IPS-NIHi11 (cell line): ENCODE data around the gene PLTP.
A peak's percentile ranks its signal among the peaks of the same experiment; 100 is the strongest.

Experiments used
- DNase-seq: peaks from one replicate; pipeline ENCODE4 v3.0.0; 2012; ENCODE audit warnings: mixed read lengths, low spot score

Gene PLTP

DNA sequence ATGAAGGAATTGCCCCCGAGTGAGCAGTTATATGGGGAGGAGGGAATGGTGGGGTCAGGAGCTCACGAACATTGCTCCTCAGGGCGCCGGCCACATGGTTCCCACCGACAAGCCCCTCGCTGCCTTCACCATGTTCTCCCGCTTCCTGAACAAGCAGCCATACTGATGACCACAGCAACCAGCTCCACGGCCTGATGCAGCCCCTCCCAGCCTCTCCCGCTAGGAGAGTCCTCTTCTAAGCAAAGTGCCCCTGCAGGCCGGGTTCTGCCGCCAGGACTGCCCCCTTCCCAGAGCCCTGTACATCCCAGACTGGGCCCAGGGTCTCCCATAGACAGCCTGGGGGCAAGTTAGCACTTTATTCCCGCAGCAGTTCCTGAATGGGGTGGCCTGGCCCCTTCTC is 13.7 kb downstream of the PLTP start:
- DNase-seq, result no peak

DNA sequence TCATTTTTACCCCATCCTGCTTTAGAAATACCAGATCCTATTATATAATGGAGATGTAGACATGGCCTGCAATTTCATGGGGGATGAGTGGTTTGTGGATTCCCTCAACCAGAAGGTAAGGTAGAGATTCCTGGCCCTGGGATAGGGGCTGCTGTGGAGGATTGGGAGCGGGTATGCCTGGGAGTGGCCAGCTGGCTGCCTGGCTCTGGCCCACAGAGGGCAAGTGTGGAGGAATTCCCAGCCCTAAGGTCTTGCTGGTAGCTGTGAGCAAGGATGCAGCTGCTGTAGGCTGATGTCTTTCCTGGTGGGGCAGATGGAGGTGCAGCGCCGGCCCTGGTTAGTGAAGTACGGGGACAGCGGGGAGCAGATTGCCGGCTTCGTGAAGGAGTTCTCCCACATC is 14.3 kb downstream of the PLTP start:
- DNase-seq, result no peak

DNA sequence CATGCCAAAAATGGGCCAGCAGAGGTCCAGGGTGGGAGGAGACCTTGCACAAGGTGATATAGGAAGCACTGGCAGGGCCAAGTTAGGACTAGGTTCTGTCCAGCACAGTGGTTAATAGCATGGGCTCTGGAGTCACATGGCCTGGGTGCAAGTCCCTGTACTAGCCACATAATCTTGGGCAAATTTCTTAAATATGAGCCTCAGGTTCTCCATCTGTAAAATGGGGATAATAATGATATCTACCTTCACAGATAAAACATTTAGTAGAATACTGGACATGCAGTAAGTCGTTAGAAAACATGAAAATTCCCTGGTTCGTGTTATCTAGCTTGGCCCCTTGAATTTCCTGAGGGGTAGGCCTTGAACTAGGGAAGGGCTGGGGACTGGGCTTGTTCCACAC is 14.7 kb downstream of the PLTP start:
- no peak for DNase-seq

DNA sequence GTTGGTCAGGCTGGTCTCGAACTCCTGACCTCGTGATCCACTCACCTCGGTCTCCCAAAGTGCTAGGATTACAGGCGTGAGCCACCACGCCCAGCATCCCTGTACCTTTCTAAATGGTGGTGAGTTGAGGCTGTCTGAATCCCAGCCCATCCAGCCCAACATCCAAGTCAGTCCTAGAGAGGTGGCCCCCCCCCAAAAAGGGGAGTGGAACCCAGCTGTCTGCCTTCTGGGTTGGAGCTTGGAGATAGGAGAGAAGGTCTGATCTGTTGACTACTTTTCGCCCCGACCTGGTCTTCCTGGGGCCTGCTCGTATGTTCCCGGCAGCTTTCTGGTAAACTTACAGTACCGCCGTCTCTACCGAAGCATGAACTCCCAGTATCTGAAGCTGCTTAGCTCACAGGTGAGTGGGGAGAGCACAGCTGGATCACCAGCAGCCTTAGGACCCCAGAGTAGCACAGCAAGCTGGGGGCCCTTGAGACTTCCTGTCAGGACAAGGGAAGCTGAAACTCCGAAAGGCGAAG is 15.3 kb downstream of the PLTP start:
- no peak for DNase-seq

DNA sequence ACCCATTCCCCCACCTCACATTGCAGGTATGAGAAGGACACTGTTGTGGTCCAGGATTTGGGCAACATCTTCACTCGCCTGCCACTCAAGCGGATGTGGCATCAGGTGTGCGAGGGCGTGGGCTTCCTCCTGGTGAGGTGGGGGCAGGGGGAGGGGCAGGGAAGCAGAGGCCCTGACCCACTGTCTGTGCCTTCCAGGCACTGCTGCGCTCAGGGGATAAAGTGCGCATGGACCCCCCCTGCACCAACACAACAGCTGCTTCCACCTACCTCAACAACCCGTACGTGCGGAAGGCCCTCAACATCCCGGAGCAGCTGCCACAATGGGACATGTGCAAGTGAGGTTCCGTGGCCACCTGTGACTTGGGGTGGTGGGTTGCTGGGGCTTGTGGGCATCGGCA is 17.2 kb downstream of the PLTP start:
- DNase-seq, result no peak

DNA sequence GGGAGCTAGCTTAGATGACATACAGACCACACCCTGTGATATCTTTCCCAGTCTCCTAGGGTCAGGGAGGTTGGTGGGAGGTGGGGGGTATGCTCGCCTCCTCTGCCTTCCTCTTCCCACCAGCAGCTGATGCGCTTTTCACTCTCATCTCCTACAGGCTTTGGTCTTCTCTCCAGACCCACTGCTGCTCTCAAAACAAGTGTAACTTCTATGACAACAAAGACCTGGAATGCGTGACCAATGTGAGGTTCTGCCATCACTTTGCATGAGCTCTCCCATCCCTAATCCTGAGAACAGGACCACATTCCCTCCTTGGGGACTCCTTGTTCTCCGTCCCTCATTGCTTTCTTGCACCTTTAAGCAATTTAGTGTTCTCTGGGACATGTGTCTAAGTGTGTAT is 18.1 kb downstream of the PLTP start:
- DNase-seq, result no peak

DNA sequence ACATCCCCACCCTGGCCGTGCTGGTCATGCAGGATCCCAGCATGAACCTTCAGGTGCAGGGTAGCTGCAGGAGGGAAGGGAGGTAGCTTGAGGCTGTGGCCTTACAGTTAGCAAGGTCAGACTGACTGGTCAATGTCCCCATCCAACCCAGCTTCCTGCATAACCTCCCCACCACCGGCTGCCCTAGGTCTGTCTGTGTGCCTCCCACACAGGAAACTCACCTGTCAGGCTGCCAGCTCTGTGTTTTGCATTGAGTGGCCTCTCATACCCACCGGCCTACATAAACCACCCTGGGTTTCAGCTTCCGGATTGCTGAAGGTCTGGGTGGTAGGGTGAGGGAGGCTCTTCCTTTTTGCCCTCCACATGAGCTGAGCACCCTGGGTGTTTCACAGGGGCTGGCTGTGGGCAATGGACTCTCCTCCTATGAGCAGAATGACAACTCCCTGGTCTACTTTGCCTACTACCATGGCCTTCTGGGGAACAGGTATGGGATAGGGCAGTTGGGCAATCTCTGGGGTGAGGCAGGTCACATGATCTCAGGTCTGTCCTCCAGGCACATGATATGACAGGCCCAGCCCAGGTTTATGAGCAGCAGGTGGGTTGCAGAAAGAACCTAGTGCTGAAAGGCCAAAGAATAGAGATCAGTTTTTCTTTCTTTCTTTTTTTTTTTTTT is 19.0 kb downstream of the PLTP start:
- DNase-seq, result no peak

DNA sequence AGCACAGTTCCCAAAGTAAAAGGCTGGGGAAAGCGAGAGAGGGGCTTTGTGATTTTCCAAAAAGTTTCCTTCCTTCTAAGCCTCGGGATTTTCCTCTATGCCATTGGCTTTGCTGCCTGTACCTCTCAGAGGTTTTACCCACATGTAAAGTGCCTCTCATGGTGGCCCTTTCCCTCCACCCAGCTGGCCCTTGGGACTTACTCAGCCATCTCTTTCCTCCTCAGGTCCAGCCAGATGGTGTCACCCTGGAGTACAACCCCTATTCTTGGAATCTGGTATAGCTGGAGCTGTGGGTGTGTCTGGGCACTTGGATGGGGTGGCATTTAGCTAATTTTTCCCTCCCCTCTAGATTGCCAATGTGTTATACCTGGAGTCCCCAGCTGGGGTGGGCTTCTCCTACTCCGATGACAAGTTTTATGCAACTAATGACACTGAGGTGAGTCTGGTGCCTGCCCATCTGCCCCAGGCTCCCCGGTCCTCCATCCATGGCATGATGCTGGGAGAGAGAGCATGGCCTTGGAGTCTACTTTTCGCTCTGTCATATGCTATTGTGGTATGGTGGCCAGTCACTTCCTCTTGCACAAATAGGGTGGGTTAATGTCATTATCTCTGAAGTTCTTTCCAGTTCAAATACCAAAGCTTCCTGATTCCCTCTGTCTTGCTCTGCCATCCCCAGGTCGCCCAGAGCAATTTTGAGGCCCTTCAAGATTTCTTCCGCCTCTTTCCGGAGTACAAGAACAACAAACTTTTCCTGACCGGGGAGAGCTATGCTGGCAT is 19.7 kb downstream of the PLTP start:
- peak; percentile 41 for DNase-seq

DNA sequence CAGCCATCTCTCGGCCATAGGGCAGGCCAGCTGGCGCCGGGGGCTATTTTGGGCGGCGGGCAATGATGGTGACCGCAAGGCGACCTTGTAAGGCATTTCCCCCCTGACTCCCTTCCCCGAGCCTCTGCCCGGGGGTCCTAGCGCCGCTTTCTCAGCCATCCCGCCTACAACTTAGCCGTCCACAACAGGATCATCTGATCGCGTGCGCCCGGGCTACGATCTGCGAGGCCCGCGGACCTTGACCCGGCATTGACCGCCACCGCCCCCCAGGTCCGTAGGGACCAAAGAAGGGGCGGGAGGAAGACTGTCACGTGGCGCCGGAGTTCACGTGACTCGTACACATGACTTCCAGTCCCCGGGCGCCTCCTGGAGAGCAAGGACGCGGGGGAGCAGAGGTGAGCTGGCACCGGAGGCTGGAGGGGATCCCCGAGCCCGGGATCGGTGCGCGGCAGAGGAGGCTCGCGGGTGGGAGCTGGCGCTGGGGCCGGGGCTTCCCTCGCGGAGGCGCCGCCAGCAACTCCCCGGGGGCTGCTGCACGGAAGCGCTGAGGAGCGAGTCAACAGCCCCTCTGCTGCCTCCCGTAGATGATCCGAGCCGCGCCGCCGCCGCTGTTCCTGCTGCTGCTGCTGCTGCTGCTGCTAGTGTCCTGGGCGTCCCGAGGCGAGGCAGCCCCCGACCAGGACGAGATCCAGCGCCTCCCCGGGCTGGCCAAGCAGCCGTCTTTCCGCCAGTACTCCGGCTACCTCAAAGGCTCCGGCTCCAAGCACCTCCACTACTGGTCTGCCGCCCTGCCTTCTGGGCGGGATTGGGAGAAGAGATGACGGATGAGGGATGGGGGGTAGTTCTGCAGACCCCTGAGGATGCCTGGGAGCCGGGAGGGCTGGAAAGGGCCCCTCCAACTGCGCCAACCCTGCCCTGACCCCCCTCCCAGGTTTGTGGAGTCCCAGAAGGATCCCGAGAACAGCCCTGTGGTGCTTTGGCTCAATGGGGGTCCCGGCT is 20.7 kb downstream of the PLTP start, which contains the start of the genes CTSA and NEURL2:
CTSA (plus strand) TSS at position 351 of the 999 bp plus-strand sequence; CDS start at position 585, 234 bp downstream.
NEURL2 (minus strand) TSS at position 224 of the 999 bp plus-strand sequence; CDS start at position 7, 217 bp downstream.
- peak; percentile 99 for DNase-seq

DNA sequence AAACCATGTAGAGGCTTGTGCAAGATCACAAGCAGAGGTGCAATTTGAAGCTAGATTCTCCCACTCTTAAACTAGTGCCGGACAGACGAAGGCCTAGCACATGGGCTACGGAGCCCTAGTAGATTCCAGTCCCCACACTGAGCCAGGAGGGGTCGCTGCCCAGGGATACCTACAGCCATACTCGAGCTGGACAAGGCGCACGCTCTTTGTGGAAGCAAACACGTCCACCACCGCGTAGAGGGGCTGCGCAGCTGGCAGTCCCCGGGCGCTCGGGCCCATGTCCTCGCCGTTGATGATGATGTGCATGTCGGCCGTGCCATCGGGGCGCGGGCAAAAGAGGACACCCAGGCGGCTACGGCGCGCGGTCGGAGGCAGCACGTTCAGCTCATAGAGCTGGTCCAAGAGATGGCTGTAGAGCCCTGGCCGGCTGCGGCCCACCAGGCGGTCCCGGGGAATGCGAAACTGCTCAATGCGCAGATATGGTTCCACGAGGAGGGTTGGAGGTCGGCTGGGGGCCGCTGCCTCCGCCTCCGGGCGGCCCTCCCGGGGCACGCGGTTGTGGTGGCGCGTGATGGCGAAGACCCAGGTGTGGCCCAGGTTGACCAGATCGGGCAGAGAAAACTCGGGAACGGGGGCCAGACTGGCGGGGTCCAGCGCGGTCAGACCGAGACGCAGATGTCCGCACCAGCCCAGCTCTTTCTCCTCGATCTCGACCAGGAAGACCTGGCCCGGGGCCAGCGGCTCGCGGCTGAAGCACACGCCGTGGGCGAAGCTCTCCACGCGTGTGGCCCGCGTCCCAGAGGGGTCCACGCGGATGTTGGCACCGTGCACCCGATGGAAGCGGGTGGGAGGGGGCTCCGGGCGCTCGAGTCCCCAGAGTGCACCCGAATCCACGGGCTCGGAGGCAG is 21.6 kb downstream of the PLTP start:
- peak; percentile 82 for DNase-seq

DNA sequence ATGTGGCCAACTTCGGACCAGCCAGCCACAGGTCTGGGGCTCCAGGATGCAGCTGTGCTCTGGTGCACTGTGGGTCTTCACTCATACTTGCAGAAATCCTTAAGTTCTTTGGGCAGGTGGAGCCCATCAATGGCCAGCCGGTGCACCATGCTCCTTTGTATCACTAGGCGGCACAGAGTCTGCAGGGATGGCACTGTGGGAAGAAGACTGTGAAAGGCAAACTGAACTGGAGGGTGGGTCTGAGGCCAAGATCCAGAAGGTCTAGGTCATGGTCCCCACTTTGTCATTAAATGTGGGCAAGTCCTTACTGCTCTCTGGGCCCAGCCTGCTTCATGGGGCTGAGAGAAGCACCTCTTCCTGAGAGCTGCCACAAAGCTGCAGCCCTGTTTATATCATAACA is 23.3 kb downstream of the PLTP start:
- no peak for DNase-seq

DNA sequence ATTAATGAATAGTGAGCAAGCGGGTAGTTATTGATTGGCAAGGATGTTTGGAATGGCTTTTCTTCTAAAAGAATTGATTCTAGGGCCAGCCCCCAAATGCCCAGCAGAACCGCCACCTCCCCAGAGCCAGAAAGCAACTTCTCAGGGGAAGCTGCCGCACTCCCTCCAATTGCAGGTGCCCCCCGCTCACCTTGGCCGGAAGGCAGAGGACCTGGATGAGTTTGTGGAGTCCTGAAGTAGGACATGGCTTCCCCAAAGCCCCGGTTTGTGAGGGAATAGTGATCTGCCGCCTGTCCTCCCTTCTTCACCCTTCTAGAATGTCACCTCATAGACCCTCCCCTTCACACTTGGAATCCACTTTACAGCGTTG is 24.6 kb downstream of the PLTP start, which contains the start of gene SPATA25:
SPATA25 (minus strand) TSS at position 277 of the 370 bp plus-strand sequence; CDS start at position 245, 32 bp downstream.
- DNase-seq, result no peak

DNA sequence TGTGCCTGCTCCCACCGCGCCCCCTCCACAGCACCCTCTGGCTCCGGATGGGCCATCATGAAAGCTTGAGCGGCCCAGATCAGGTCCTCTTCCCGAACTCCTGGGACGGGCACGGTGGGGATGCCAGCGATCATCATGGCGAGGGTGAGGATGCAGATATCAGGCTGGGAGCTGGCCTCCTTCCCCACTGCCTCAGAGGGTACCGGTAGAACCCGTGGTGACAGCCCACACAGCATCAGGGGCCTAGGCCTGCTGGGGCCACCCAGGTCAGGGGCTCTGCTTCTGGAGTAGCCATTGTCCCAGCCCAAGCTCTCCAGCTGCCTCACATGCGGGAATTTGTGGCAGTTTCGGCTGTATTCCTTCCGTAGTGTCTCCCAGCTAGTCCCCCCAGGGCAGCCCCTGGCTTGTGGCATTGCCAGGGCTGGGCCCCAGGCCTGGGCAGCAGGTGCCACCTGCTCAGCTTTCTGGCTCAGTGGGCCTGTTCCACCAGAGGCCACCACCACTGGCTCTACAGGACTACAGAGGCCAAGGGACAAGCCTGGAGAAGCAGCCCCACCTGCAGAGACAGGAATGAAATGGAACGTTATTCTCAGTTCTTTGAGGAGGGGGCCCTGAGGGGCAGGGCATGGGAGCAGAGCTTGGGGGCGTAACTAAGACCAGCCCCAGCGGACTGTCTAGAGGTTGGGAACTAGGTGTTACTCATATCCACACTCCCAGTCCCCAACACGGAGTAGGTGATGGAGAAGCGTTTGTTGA is 25.2 kb downstream of the PLTP start:
- DNase-seq, result no peak

DNA sequence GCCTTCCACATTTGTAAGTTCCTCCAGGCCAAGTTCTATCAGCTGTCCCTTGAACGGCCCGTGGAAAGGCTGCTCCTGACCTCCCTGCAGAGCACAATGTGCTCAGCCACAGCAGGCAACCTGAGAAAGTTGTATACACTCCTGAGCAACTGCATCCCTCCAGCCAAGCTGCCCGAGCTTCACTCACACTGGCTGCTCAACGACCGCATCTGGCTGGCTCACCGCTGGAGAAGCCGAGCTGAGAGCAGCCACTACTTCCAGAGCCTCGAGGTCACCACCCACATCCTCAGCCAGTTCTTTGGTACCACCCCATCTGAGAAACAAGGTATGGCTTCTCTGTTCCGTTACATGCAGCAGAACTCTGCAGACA is 28.9 kb downstream of the PLTP start:
- no peak for DNase-seq

DNA sequence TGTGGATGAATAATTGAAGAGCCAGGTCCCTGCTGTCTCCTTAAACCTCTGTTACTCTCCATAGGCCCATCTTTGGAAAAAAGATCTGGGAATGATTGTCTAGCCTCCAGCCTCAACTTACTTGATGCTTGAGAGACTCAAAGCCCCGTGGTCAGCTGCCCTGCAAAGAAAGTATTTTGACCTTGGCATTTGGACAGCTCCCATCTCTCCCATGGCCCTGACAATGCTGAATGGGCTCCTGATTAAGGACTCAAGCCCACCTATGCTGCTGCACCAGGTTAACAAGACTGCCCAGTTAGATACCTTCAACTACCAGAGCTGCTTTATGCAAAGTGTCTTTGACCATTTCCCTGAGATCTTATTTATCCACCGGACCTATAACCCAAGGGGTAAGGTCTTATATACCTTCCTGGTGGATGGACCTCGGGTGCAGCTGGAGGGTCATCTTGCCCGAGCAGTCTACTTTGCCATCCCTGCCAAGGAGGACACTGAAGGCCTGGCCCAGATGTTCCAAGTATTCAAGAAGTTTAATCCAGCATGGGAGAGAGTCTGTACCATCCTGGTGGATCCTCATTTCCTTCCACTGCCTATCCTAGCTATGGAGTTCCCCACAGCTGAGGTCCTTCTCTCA is 29.4 kb downstream of the PLTP start:
- DNase-seq, result no peak

DNA sequence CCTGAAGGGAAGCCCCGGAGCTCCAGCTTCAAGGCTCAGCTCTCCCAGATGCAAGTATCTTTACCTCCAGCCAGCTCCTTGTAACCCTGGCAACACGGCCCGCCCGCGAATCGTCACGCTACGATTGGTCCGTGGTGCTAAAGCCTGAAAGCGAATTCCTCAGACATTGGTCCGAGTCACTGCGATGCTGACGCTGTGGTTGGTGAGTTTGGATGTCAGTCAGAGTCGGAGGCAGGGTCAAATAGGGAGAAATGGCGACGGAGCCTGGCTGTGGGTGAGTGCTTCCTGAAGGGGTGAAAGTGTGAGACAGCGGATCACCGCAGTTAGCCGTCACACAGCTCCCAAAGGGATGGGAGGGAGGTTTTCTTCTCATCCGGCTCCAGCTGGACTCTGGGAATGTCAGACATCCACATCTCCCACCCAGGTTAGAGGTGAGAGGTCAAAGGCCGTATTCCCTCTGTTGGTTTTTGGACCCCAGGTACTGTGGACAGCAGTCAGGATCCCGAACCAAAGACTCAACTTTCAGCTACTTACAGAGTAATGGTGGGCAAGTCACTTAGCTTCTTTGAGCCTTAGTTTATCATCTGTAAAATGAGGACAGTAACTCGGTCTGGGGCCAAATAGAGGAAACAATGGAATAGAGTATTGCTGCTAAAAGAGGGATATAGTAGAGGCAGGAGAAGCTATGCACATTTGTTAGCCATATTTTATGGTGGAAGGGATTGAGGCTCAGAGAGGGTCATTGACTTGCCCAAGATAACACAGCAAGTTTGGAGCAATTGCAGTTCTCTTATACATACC is 30.8 kb downstream of the PLTP start, which contains the start of gene ZSWIM1:
ZSWIM1 (plus strand) TSS at position 240 of the 801 bp plus-strand sequence. CDS start 1,366 bp downstream, outside the sequence.
- DNase-seq, result peak; percentile 97

DNA sequence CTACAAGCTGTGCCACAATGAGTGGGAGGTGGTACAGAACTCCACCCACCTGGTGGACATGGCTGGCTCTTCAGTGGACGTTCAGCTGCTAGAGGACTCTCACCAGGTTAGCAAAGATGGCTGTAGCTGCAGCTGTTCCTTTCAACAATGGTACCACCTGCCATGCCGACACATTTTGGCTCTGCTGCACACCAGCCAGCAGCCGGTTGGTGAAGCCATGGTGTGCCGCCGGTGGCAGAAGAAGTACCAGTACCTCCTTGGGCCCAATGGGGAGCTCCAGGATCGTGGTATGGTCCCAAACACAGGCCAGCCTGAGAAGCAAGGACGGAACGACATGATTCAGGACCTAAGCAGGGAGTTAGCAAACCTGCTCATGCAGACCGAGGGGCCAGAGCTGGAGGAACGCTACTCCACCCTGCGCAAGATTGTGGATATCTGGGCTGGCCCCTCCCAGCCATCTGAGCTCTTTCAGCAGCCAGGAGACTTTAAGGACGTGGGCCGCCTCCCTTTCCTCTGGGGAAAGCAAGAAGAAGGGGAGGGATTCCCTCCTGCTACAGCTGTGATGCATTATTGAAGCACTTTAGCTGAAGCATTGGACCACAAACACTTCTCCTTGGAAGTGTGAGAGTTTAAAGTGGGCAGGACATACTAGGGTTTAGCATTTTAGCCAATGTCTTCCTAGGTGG is 33.7 kb downstream of the PLTP start:
- no peak for DNase-seq

DNA sequence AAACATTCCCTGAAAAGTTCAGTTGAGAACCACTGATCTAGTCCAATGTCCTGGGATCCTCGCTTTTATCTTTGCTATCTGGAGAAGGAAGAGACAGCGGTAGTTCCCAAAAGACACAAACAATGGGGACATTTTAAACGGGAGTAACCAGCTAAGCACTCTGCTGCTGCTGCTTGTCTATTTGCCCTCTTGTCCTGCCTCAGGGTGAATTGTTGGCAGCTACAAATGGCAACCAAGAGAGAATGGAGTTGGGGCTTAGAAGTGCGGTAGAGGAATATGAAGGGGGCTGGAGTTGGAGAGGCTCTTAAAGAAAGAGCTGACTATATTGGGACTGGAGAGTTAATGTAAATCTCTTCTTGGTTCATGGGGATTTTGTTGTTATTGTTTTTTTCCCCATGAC is 37.4 kb downstream of the PLTP start:
- no peak for DNase-seq
